Adrenal gland (tissue), 5 donors: ENCODE results near the gene MTHFD1L.

Experiments used
- CTCF ChIP-seq, 6 experiments: fragments of 450-650 bp in 4 of 6; fragments of 200-600 bp in 2 of 6; sonication (generic) in 1 of 6; IDR thresholded peaks; 1 replicate in 5 of 6; 2 replicates in 1 of 6; pipeline versions ENCODE4 v1.5.1 to v1.8.0; 2016 to 2021; ENCODE audit warnings: antibody characterized with exemption in 6 of 6, mild to moderate bottlenecking in 2 of 6, moderate library complexity in 1 of 6
- POLR2A ChIP-seq, 2 donors: fragments of 450-650 bp; IDR thresholded peaks; one replicate each; pipeline ENCODE4 v1.6.1; 2017; ENCODE audit warnings: antibody characterized with exemption in 2 of 2, mild to moderate bottlenecking in 2 of 2, moderate library complexity in 1 of 2
- donor health status: DM: no; HTN: no; CAD: no.

GRCh38 chr6:151136141-151136755 is 270.7 kb downstream of the MTHFD1L start:
- no peak for TF ChIP-seq POLR2A (IDR thresholded peaks at IDR 0.05)
- no peak for TF ChIP-seq CTCF (IDR thresholded peaks at IDR 0.05)
